ENCODE measurements around the gene MSMB. TPM values are rescaled to one million over a fixed set of nuclear protein-coding genes. Genes with fewer than 3 reads are reported as not detected.

Gene MSMB
- total RNA-seq, 1 experiment from 2014 or later: not detected

GRCh38 chr10:46074196-46074946 lies 28.3 kb upstream of the MSMB start (continued):
- TF ChIP-seq PREB (CRISPR knock-in tag; IDR thresholded peaks at IDR 0.05; ENCODE audit: borderline replicate concordance) (no peak), CREB1 (CRISPR knock-in tag; IDR thresholded peaks at IDR 0.05) (no peak), ZNF671 (CRISPR knock-in tag; IDR thresholded peaks at IDR 0.05) (no peak), TP53 (CRISPR knock-in tag; IDR thresholded peaks at IDR 0.05) (no peak), CBFB (CRISPR knock-in tag; IDR thresholded peaks at IDR 0.05; ENCODE audit: low read depth) (no peak)

- Mint-ChIP-seq H3K27me3 (ENCODE audit: low read depth) (peaks cover 17% of the 10 kb centered on the region), H3K4me1 (peaks cover 2% of the 10 kb centered on the region; the same call in 1 of the 2 replicates), H3K4me3 (no peak overlapping the region), H3K27ac (no peak overlapping the region), H3K36me3 (no peaks in the 10 kb centered on the region), H3K9me3 (peaks cover under 1% of the 10 kb centered on the region; the same call in 1 of the 2 replicates)
- CTCF ChIA-PET: no interaction called here
- POLR2A ChIA-PET: no interaction called here
- DNase-seq (ENCODE audit: low spot score): no peak
- TF ChIP-seq HMGA2 (CRISPR knock-in tag; IDR thresholded peaks at IDR 0.05) (no peak), HMGXB4 (CRISPR knock-in tag; IDR thresholded peaks at IDR 0.05) (no peak), JUN (CRISPR knock-in tag; IDR thresholded peaks at IDR 0.05) (no peak), ATF6 (CRISPR knock-in tag; IDR thresholded peaks at IDR 0.05) (no peak), ZSCAN18 (CRISPR knock-in tag; IDR thresholded peaks at IDR 0.05) (no peak), PREB (CRISPR knock-in tag; IDR thresholded peaks at IDR 0.05; ENCODE audit: borderline replicate concordance) (no peak), CREM (CRISPR knock-in tag; IDR thresholded peaks at IDR 0.05) (no peak), RORB (CRISPR knock-in tag; IDR thresholded peaks at IDR 0.05) (no peak)
- ATAC-seq: no peak
Observed at GRCh38 chr10:46073564-46073963, 27.5 kb upstream of the MSMB start.

GRCh38 chr10:46070749-46071148 lies 24.7 kb upstream of the MSMB start:
- peaks cover 21% of the 10 kb centered on the region for H3K27me3 Mint-ChIP-seq (ENCODE audit: low read depth)
- H3K27ac Mint-ChIP-seq: no peak overlapping the region
- H3K9me3 Mint-ChIP-seq: peaks cover 5% of the 10 kb centered on the region; the same call in 1 of the 2 replicates
- ChIA-PET CTCF (no interaction called here), POLR2A (interaction anchor here (0.5 kb wide), 1 partner anchor 17 kb away, joined by 3 read pairs; no protein-coding TSS in a partner anchor)
- no peaks in the 10 kb centered on the region for H3K36me3 Mint-ChIP-seq
- no peak overlapping the region for H3K4me3 Mint-ChIP-seq
- no peak for DNase-seq (ENCODE audit: low spot score)
- ATAC-seq: no peak
- H3K4me1 Mint-ChIP-seq: peaks cover 9% of the 10 kb centered on the region
- TF ChIP-seq PREB (CRISPR knock-in tag; IDR thresholded peaks at IDR 0.05; ENCODE audit: borderline replicate concordance) (no peak), E2F5 (CRISPR knock-in tag; IDR thresholded peaks at IDR 0.05) (no peak), AR (CRISPR knock-in tag; IDR thresholded peaks at IDR 0.05) (no peak), MXD4 (CRISPR knock-in tag; IDR thresholded peaks at IDR 0.05; ENCODE audit: borderline replicate concordance) (no peak), JUN (CRISPR knock-in tag; IDR thresholded peaks at IDR 0.05) (no peak), NFYB (CRISPR knock-in tag; conservative IDR thresholded peaks at IDR 0.05; ENCODE audit: low read depth) (no peak), FOXJ3 (CRISPR knock-in tag; IDR thresholded peaks at IDR 0.05; ENCODE audit: borderline replicate concordance) (no peak), RELA (CRISPR knock-in tag; IDR thresholded peaks at IDR 0.05; ENCODE audit: borderline replicate concordance) (no peak), OVOL2 (CRISPR knock-in tag; IDR thresholded peaks at IDR 0.05; ENCODE audit: borderline replicate concordance) (no peak)
